ENCODE measurements around the gene DENND4A.

DNA sequence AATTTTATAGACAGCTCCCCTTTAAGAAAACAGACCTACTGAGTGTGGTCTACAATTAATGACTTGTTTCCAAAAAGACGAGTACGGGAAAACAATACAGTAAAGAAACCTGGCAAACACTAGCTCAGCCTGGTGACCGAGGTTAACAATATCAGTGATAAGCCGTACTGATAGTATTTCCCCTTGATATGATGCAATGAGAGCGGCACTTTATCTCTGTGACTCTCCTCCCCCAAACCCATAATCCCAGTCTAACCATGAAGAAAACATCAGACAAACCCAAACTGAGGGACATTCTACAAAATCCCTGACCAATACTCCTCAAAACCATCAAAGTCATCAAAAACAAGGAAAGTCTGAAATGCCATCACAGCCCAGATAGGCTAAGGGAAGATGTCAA, 8.2 kb downstream of the DENND4A start:
- TF ChIP-seq EZH2 (IDR thresholded peaks at IDR 0.05; ENCODE audit: insufficient read depth, poor library complexity, severe bottlenecking): no peak
- no peak for TF ChIP-seq EZH2phosphoT487 (IDR thresholded peaks at IDR 0.05; ENCODE audit: insufficient read depth, low read depth)

Data from GM23248 (cell line).